GM18861 (cell line): ENCODE results near the gene COASY.

Experiments used
- ATAC-seq: cut with Tn5 transposase; IDR thresholded peaks from one replicate; pipeline ENCODE4 v1.9.1; 2021; ENCODE audit not compliant: unreplicated experiment

The COASY gene

DNA sequence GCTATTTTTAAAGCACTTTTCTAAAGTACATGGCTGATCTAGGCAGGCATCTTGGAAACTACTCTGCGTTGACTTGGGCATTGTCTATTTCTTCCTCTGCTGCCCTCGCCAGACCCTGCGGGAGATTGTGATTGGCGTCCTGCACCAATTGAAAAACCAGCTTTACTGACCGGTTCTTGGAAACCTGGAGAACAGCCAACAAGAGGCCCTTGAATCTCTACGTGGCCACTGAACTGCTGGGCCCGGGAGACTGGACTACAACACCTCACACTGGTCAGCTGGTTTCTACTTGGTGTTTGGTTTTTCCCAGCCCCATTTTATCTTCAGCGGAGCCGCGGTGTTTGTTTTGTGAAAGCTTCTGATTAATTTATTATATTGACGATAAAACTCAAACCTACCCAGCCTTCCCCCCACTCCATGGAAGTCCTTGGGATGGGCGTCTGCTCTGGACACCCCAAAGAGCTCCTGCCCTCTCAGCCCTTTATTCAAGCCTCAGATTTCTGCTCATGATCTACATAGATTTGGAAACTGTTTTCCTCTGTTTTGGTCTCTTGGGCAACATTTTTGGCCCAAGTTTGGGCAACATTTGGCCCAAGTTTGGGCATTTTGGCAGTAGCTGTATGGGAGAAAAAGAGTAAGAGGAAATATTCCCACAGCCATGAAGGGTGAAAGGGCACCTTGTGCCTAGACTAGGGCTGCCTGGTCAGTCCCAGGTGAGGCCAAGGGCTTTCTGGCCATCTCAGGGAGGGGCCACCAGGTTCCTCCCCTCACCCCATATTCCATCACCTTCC lies 9.7 kb downstream of the COASY start:
- no peak for ATAC-seq

DNA sequence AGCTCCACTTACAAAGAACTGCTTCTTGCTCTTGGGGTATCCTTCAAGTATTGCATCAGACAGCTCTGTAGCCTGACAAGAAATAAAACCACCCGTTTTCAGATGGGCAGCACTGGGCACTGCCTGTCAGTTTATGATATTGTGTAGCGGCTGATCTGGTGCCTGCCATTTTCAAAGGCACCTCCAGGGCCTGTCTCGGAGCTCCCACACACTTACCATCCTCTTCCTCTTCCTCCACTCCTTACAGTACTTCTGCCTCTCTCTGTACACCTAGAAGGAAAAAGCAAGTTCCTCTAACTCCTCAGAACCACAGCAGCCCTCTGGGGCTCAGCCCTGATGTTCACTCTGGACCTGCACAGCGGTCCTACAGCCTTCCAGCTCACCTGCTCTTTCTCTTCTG lies 11.1 kb downstream of the COASY start:
- no peak for ATAC-seq

DNA sequence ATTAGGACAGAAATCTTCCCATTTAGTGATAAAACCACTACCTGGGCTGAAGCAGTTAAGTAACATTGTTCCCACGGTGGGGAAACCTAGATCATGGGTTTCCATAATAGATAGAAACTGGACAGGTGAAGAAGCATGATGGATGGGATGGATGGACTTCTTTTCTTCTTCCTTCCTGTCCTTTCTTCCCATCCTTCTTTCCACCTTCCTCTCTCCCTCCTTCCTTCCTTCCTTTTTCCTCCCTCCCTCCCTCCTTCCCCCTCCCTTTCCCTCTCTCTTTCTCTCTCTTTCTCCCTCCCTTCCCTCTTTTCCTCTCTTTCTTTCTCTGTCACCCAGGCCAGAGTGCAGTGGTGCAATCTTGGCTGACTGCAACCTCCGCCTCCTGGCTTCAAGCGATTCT lies 12.5 kb downstream of the COASY start:
- no peak for ATAC-seq

DNA sequence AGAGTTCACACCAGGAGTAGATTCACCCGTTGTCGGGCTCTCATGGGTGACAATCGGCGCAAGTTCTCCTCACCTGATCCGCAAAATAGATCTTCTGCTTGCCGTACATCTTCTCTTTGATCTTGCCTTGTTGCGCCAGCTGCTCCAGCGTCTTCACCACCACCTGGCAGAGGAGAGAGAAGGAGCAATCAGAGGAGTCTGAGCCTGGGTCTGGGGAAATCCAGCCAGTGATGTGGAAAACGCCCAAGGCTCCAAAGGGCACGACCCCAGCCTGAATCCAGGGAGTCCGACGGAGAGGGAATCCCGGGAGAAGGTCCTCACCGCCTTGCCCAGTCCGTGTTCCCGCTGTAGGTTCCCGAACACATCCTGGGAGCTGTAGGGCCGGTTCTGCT lies 15.2 kb downstream of the COASY start:
- no peak for ATAC-seq

DNA sequence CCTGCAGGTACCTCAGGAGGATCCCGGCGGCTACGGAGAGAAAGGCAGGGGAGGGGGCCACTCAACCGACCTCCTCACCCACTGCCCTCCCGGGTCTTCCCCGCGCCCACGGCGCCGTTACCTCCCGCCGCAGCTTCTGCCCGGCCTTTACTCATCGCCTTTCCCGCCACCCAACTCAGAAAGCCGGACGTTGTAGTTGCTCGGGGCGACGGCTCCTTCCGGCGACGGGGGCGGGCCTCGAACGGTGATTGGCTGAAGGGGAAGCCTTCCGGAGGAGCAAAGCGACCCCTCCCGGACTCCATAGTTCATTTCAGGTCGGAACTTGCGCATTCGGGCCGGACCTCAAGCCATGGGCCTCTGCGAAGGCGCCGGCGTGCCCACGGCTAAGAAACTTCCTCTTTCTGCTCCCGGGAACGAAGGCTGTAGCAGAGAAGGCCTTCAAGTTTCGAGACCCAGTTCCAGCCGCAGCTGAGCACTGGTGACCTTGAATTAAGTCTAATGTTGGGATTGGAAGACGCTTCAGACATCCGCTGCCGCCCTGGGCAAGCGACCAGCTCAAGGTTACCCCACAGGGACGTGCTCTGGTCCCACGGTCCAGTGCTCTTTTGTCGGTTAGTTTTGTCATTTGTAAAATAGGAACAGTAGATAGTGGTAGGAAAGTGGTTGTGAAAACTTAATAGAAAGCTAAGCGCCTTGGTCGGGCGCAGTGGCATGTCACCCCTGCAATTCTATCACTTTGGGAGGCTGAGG lies 15.8 kb downstream of the COASY start, which contains the start of gene PSMC3IP:
Gene PSMC3IP, minus strand, starts transcription at position 198 of the 750 bp plus-strand sequence. Its CDS starts 43 bp downstream, at position 155.
- peak; percentile 52 for ATAC-seq

DNA sequence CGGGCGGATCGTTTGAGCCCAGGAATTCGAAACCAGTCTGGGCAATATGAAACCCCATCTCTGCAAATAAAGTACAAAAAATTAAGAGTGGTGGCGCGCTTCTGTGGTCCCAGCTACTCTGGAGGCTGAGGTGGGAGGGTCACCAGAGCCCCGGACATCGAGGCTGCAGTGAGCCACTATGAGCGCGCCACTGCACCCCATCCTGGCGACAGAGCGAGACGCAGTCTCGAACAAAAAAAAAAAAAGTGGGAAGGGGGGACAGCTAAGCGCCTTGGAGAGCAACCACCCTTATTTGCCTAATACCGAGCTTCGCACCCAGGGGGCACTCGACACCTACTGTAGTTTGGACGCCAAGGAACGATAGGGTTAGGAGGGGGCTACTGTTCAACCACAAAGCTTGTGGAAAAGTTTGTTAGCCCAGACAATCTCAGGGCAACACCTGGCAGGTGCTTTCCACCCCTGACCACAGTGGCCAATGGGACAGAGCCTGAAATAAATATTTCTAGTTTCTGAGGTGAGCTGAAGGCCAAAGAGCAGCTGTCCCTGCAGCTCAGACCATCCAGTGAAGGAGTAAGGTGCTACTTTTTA lies 16.4 kb downstream of the COASY start:
- no peak for ATAC-seq

DNA sequence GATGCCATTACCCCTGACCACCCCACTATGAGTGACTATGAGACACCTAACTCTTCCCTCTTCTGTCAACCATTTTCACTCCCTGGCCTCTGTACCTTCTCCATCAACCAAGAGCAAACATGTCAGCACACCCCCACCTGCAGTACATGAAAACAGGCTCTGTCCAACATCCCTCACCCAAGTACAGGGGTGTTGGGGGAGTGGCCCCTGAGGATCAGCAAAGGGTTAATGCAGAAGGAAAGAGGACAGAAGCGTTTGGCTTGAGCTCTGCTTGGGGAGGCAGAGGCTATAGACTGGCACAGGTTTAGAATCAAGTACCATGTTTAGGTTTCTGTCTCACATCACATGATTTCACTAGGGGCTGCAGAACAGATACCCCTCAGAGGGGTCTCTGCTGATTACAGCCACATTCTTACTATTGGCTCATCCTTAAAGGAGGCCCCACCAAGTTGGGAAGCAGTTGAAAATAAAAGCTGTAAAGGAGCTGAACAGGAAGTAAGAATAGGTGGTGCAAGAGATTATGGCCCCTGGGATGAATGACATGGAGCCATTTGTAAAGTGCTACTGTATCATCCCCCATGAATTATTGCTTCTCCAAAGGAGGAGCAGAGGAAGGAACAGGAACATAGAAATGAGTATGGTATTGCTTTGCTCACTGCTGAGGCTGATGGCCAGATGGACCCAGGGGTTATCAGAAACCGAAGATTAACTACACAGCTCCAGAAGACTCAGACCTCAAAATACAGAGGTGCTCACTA lies 18.0 kb downstream of the COASY start:
- no peak for ATAC-seq

DNA sequence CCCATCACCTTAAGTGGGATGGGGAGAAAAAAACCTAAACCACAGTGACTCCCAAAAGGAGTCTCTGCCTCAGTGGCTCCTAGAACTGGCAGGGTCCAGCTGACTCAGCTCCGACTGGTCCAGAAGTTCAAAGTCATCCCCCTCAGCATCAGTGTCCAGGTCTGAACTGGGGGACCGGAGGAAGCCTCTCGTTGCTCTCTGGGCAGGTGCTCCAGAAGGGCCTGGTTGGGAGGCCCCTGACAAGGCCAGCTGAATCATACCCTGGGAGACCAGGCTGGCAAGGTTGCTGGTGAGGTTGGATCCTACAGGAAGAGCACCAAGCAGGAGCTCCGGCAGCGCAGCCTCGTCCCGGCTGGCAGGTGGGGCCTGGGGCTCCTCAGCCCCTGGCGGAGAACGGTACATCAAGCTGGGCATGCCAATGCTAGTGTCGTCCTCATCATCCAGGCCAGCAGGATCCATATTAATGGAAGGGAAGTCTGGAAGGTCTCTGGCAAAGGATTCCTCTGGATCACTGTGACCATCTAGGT lies 19.9 kb downstream of the COASY start:
- ATAC-seq: no peak

DNA sequence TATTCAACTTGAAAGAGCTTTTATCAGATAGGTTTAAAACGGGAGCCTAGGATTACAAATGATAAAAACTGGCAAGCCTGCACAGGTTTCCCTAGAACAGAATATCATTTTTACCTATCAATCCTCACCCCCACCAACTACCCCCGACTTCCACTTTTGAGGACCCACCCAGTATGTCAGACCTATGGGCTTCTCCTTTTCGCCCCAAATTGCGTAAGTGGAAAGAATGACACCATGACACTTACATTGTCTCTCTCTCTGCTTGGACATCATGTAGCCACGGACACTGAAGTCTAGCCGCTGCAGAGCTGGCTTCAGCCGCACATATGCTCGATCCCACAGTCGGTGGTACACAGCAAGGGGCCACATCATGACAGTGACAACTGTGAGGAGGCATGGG lies 22.9 kb downstream of the COASY start:
- ATAC-seq: no peak

DNA sequence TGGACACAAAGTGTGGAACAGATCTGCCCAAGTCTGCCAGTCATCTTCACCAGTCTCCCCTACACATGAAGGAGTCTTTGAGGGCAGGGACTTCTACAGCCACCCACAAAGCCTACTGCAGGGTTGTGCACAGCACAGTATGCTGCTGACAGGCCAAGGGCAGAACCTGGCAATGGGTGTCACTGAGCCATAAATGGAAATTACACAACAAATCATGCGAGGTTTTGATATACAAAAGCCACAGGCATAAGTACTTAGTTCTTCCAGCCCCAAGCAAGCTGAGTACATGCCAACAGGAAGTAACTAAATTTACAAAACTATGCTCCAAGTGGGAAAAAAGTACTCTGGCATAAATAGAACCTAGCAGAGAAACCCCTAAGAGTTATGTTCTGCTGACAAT lies 23.4 kb downstream of the COASY start:
- no peak for ATAC-seq

DNA sequence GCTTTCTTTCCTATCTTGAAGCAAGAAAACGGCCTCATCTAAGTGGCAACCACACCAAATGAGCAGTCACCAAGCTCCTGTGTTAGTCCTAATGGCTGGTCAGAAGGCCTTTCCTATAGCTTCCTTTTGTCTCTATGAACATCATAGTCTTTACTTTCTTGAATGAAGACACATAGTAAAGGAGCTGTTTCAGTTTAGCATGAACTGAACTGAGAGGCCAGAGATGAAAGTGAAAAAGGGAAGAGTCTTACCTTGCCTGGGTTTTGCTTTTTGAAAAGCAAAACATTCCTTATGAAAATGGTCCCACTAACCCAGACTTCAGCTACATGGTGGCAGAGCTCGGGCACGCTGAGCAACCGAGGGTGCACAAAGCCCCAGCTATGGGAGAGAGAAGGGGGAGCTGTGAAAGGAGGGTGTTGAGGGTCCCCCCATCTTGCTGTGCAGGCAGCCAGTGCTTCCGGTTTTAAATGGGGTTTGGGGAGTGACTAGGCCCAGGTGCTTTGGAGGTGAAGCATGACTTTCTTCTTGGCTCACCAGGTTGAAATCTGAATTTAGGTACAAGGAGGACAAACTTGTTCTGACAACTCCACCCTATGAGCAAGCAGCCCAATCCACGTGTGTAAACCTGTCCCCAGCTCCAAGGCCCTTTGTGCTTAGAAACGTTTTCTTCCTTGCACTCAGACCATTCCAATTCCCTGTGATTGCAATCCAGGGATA lies 24.7 kb downstream of the COASY start:
- ATAC-seq: peak; percentile 60

DNA sequence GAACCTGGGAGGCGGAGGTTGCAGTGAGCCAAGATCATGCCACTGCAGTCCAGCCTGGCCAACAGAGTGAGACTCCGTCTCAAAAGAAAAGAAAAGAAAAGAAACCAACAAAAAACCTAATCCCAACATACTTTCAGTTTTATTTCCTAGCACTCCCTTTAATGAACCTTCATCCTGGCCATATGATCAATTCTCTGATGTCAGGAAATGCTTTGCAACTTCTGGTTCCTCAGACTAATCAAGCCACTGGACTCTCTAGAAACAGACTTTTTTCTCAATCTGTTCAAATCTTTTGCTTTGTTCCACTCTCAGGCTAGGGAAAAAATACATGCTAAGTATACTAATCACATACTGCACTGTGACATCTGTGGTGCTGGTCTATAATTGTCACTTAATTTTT lies 28.9 kb downstream of the COASY start:
- ATAC-seq: no peak

DNA sequence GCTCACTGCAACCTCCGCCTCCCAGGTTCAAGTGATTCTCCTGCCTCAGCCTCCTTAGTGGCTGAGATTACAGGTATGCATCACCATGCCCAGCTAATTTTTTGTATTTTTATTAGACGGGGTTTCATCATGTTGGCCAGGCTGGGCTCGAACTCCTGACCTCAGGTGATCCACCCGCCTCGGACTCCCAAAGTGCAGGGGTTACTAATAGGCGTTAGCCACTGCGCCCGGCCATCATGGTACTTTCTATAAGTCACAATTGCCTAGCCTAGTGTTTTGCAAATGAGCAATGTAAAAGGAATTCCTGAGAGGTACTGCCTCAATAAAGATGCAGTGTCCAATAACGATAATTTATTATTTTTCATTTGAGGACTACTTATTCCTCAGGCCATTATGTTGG lies 29.5 kb downstream of the COASY start:
- no peak for ATAC-seq

DNA sequence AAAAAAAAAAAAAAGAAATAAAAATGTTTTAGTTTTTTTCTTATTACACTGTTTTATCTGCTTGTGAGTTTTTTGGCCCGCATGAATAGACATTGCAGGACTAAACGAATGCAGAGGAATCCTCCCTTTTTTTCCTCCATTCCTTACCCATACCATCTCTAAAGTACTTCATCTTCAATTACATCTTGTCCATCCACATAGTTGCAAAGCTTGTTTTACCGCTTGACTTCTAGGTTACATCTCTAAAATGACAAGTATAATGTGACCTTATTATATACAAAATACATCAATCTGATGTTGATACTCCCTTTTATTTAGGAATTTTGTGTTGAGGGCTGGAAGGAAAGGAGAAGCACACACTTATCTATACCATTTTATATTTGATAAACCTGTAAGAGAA lies 34.4 kb downstream of the COASY start:
- ATAC-seq: no peak

DNA sequence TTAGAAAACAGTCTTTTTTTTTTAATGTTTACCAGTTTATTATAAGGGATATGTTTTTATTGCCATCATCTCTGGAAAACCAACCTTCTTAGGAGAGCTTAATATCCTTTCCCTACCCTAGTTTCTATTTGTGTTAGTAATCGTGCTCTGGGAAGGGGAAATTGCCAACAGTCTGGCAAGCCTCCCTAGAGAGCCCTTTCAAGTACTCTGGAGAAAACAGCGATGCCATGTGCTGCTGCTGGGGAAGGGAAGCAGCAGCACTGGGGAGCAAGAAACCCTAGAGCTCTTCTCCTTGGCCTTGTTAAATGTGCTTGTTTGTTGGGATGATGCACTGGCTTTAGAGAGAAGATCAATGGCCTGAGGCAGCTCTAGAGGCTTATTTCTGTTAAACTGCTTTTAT lies 37.0 kb downstream of the COASY start:
- no peak for ATAC-seq

DNA sequence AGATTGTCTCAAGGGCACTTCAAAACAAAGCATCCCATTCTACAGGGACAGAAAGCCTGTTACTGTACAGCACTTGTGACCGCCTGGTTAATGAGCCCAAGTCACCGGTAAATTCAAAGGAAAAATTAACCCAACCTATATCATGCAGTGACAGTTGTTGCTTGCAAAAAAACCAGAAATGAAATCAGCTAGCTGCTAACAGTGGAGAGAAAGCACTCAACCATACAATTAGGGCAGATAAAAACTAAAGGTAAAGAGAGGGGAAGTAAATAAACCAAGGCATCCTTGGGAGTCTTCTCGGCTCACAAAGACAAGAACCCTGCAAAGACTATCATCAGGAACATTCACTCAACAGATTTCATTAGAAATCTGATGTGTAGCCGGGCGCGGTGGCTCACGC lies 41.4 kb downstream of the COASY start:
- no peak for ATAC-seq

DNA sequence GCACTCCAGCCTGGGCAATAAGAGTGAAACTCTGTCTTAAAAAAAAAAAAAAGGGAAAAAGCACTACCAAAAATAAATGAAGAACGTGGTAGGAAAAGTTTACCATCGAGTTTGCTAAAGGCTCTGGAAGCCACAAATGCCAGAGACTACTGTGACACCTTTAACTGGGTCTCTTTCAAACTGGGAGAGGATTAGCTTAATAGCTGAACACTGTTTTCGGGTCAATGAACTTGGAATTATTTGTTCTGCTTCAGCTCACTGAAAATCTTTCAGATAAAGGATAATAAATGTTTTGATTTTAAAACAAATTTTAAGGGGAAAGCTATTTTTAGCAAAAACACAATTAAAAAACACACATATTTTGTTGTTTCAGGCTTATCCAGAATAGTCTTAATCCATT lies 45.8 kb downstream of the COASY start:
- ATAC-seq: no peak

DNA sequence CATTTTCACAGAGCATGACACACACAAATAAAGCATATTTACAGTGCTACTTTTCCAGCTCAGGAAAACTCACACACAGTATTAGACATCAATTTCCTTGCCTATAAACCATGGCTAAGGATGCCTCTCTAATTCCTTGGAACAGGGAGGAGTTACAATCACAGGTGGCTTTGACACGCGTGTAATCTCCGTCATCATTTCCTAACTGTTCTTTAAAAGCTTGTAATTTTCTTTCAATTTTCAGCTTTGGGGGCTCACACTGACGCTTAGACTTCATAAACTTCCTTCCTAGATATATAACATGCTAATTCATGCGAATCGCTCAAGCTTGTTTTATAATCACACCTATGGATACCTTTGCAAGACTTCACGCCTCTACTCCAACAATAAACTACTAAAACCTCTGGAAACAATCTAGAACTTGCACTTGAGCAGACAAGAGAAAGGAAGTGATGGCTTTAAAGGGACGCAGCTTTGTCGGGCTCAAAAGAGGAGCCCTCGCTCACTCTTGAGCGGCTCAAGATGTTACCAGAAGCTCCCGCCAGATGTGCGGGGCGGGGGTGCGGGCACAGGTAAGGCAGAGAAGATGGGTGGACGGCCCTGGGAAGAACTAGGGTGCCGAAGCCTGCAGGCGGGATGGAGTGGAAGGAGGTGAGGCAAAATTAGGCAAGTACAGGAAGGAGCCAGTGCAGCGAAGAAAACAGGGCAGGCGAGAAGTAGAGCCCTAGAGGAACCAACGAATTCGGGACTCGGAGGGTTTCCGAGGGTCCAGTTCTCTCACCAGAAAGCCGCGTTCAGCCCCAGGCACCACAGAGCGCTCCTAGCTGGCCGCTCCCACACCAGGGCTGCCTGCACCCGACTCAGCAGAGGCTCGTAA lies 46.6 kb downstream of the COASY start:
- no peak for ATAC-seq

DNA sequence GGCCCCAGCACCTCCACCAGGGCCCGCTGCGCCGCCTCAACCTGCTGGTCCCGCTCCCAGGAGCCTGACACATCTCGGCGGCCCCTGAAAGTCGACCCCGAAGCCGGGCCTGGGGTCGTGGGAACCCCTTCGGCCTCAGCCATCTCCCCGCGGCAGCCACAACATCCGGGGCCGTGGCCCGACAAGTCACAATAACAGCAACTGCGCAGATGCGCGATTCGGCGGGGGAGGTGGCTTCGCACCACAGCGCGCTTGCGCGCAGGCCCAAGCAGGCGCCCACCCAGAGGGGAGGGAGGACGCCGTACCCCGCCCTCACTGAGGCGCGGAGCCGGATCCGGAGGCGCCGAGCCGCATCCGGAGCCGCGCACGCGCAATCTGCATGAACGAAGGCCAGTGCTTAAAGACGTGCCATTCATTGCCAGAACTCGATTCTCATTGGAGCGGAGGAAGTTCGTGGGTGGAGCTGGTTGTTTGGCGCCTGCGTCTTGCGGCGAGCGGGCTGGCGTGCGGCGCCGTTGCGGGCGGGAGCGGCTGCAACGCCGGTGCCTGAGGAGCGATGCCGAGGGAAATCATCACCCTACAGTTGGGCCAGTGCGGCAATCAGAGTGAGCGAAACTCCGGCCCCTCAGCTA lies 47.4 kb downstream of the COASY start, which contains the start of the genes RETREG3 and TUBG1:
Gene RETREG3, minus strand, starts transcription at position 193 of the 632 bp plus-strand sequence. Its CDS starts 50 bp downstream, at position 143.
Gene TUBG1, plus strand, starts transcription at position 502 of the 632 bp plus-strand sequence. Its CDS starts 55 bp downstream, at position 557.
- ATAC-seq: peak; percentile 86
